ENCODE results near the gene EPHB2.

Gene EPHB2

GRCh38 chr1:22755641-22756040 is 45.0 kb downstream of the EPHB2 start:
- no peak for TF ChIP-seq NFIC (IDR thresholded peaks at IDR 0.05)
- no peak for TF ChIP-seq ZBTB7A (IDR thresholded peaks at IDR 0.05; ENCODE audit: low read depth)
- no peak for TF ChIP-seq FOXM1 (IDR thresholded peaks at IDR 0.05; ENCODE audit: borderline replicate concordance, low read depth)
- TF ChIP-seq TAF1 (IDR thresholded peaks at IDR 0.05; ENCODE audit: low read depth), result no peak

DNA sequence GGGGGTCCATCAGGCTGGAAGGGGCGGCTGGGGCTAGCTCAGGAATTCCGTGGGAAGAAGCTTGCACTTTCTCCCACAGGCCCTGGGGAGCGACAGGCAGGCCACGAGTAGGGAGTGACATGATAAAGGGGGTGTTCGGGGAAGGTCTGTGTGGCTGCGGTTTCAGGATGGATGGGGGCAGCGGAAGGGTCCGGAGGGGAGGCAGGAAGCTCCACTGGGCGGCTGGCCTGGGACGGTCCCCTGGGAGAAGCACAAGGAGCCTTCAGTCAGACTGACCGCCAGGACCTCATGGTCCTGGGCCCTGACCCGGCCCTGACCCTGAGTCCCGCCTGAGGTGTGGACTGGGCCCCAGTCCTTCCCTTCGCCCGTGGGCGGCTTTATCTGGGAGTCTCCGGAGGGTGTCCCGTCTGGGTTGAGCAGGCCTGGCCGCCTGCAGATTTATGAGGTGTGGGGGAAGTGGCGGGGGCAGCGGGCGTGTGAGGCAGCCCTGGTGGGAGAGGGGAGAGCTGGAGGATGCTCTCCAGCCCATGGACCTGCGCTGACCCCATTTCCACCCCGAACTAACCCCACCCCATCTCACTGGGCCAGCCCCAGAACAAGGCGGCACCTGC is 45.6 kb downstream of the EPHB2 start:
- no peak for TF ChIP-seq NFIC (IDR thresholded peaks at IDR 0.05)
- no peak for TF ChIP-seq MAX (IDR thresholded peaks at IDR 0.05)
- TF ChIP-seq USF1 (IDR thresholded peaks at IDR 0.05), result no peak
- TF ChIP-seq ZBTB7A (IDR thresholded peaks at IDR 0.05; ENCODE audit: low read depth), result no peak
- TF ChIP-seq CREB1 (IDR thresholded peaks at IDR 0.05; ENCODE audit: low read depth), result no peak
- TF ChIP-seq EP300 (IDR thresholded peaks at IDR 0.05; ENCODE audit: borderline replicate concordance), result no peak
- TF ChIP-seq RAD21 (IDR thresholded peaks at IDR 0.05; ENCODE audit: low read depth), result no peak
- no peak for TF ChIP-seq CEBPB (IDR thresholded peaks at IDR 0.05)
- TF ChIP-seq TAF1 (IDR thresholded peaks at IDR 0.05; ENCODE audit: low read depth), result no peak

DNA sequence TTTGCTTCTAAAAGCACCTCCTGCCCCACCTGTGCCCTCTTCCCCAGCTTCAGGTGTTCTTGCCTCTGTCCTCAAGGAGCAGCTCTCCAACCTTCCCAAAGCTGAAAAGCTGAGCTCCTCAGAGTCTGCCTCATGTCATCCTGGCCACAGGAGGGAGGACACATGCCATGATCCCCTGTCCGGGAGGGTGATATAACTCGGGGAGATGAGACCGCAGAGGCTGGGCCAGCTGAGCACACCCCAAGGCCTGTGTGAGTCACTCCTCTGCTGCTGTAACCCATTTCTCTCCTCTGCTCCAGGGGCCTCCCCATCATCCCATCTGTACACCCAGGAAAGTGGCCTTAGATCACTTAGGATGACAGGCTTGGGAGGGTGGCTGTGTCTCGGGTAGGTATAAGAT is 49.8 kb downstream of the EPHB2 start:
- TF ChIP-seq CEBPB (IDR thresholded peaks at IDR 0.05) (no peak), EP300 (IDR thresholded peaks at IDR 0.05; ENCODE audit: borderline replicate concordance) (no peak), ZBTB7A (IDR thresholded peaks at IDR 0.05; ENCODE audit: low read depth) (no peak), MAX (IDR thresholded peaks at IDR 0.05) (no peak), EGR1 (IDR thresholded peaks at IDR 0.05) (no peak), CREB1 (IDR thresholded peaks at IDR 0.05; ENCODE audit: low read depth) (no peak), TCF12 (IDR thresholded peaks at IDR 0.05; ENCODE audit: low read depth) (no peak), TEAD4 (IDR thresholded peaks at IDR 0.05) (no peak), YY1 (IDR thresholded peaks at IDR 0.05; ENCODE audit: low read depth) (no peak), USF1 (IDR thresholded peaks at IDR 0.05) (no peak), FOXM1 (IDR thresholded peaks at IDR 0.05; ENCODE audit: borderline replicate concordance, low read depth) (no peak), TAF1 (IDR thresholded peaks at IDR 0.05; ENCODE audit: low read depth) (no peak), NFIC (IDR thresholded peaks at IDR 0.05) (no peak), RAD21 (IDR thresholded peaks at IDR 0.05; ENCODE audit: low read depth) (no peak)
- TF ChIP-seq, protein P1, sequence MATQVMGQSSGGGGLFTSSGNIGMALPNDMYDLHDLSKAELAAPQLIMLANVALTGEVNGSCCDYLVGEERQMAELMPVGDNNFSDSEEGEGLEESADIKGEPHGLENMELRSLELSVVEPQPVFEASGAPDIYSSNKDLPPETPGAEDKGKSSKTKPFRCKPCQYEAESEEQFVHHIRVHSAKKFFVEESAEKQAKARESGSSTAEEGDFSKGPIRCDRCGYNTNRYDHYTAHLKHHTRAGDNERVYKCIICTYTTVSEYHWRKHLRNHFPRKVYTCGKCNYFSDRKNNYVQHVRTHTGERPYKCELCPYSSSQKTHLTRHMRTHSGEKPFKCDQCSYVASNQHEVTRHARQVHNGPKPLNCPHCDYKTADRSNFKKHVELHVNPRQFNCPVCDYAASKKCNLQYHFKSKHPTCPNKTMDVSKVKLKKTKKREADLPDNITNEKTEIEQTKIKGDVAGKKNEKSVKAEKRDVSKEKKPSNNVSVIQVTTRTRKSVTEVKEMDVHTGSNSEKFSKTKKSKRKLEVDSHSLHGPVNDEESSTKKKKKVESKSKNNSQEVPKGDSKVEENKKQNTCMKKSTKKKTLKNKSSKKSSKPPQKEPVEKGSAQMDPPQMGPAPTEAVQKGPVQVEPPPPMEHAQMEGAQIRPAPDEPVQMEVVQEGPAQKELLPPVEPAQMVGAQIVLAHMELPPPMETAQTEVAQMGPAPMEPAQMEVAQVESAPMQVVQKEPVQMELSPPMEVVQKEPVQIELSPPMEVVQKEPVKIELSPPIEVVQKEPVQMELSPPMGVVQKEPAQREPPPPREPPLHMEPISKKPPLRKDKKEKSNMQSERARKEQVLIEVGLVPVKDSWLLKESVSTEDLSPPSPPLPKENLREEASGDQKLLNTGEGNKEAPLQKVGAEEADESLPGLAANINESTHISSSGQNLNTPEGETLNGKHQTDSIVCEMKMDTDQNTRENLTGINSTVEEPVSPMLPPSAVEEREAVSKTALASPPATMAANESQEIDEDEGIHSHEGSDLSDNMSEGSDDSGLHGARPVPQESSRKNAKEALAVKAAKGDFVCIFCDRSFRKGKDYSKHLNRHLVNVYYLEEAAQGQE (IDR thresholded peaks at IDR 0.05; ENCODE audit: low read depth), result no peak

- TF ChIP-seq YY1 (IDR thresholded peaks at IDR 0.05; ENCODE audit: low read depth) (no peak), NFIC (IDR thresholded peaks at IDR 0.05) (no peak), MAX (IDR thresholded peaks at IDR 0.05) (no peak)
Measured at GRCh38 chr1:22761101-22761500, 50.5 kb downstream of the EPHB2 start.

DNA sequence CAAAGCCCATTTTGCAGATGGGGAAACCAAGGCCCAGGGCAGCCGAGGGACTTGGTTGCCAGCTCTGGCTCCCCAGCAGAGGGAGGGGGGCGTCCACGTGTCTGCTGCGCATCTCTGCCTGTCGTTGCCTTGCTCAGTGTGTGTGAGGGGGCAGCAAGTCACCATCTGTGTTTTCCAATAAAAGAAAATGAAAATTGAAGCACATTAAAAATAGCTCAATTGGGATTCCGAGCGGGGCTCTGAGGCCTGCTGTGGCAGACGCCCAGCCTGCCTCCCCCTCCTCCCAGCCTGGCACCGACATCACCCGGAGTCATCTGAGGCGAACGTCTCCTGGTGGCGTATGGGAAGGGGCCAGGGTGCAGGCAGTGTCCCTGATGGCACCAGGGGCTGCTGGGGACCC is 51.2 kb downstream of the EPHB2 start:
- TF ChIP-seq, protein P1 (IDR thresholded peaks at IDR 0.05; ENCODE audit: low read depth), result no peak
- TF ChIP-seq USF1 (IDR thresholded peaks at IDR 0.05), result no peak
- no peak for TF ChIP-seq NFIC (IDR thresholded peaks at IDR 0.05)

GRCh38 chr1:22763487-22764200 is 53.0 kb downstream of the EPHB2 start:
- TF ChIP-seq CEBPB (IDR thresholded peaks at IDR 0.05) (no peak), TEAD4 (IDR thresholded peaks at IDR 0.05) (no peak), TCF12 (IDR thresholded peaks at IDR 0.05; ENCODE audit: low read depth) (no peak), TAF1 (IDR thresholded peaks at IDR 0.05; ENCODE audit: low read depth) (no peak), NFIC (IDR thresholded peaks at IDR 0.05) (no peak), RAD21 (IDR thresholded peaks at IDR 0.05; ENCODE audit: low read depth) (no peak), EP300 (IDR thresholded peaks at IDR 0.05; ENCODE audit: borderline replicate concordance) (no peak), YY1 (IDR thresholded peaks at IDR 0.05; ENCODE audit: low read depth) (no peak), CREB1 (IDR thresholded peaks at IDR 0.05; ENCODE audit: low read depth) (no peak), FOXM1 (IDR thresholded peaks at IDR 0.05; ENCODE audit: borderline replicate concordance, low read depth) (no peak), MAX (IDR thresholded peaks at IDR 0.05) (no peak)
- TF ChIP-seq, protein P1 (IDR thresholded peaks at IDR 0.05; ENCODE audit: low read depth), result no peak

All from Ishikawa (cell line).